ENCODE results near the gene TRPV4. TPM values are rescaled to one million over a fixed set of nuclear protein-coding genes. Genes with fewer than 3 reads are reported as not detected.
"Not testable (repeated sequence)": the region's sequence is repeated elsewhere in the genome, so short reads cannot be mapped to it uniquely, and the experiment has no call there.

The TRPV4 gene
- total RNA-seq, 3 donors from 2014 or later = 0.43 to 0.92 (median 0.48) TPM

DNA sequence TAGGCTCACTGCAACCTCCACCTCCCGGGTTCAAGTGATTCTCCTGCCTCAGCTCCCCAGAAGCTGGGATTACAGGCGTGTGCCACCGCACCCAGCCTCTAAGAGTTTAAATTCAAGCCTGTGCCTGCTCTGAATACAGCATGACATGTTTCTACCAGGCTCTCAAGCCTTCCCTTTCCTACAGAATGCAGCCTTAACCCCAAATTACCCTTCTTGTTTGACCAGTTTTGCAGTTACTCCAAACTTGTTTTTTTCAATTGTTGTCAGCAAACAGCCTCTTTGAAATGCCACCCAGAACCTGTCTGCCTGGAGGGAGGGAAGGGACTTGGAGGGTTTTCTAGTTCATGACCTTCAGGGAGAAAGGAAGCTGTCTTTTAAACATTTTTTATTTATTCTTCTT is 31.7 kb upstream of the TRPV4 start:
- no peaks in the 10 kb centered on the region for H3K9me3 ChIP-seq
- H3K4me3 ChIP-seq = no peak overlapping the region
- intact Hi-C loops (cut with DNase I, micrococcal nuclease) = no loop called here
- TF ChIP-seq, protein P1, sequence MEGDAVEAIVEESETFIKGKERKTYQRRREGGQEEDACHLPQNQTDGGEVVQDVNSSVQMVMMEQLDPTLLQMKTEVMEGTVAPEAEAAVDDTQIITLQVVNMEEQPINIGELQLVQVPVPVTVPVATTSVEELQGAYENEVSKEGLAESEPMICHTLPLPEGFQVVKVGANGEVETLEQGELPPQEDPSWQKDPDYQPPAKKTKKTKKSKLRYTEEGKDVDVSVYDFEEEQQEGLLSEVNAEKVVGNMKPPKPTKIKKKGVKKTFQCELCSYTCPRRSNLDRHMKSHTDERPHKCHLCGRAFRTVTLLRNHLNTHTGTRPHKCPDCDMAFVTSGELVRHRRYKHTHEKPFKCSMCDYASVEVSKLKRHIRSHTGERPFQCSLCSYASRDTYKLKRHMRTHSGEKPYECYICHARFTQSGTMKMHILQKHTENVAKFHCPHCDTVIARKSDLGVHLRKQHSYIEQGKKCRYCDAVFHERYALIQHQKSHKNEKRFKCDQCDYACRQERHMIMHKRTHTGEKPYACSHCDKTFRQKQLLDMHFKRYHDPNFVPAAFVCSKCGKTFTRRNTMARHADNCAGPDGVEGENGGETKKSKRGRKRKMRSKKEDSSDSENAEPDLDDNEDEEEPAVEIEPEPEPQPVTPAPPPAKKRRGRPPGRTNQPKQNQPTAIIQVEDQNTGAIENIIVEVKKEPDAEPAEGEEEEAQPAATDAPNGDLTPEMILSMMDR (IDR thresholded peaks at IDR 0.05) = no peak
- peak; percentile 13 for ATAC-seq
- peaks cover 43% of the 10 kb centered on the region for H3K4me1 ChIP-seq (ENCODE audit: low read depth)
- H3K36me3 ChIP-seq (ENCODE audit: low read depth) = no peaks in the 10 kb centered on the region
- no peak for DNase-seq

GRCh38 chr12:109863847-109864712 is 30.9 kb upstream of the TRPV4 start:
- H3K36me3 ChIP-seq (ENCODE audit: low read depth) = no peaks in the 10 kb centered on the region
- no peak overlapping the region for H3K4me3 ChIP-seq
- no peaks in the 10 kb centered on the region for H3K9me3 ChIP-seq
- intact Hi-C loops (cut with DNase I, micrococcal nuclease) = no loop called here
- ATAC-seq (peak; percentile 84), DNase-seq (peak in 1 of 3 donors; percentile 75)
- TF ChIP-seq, protein P1 (IDR thresholded peaks at IDR 0.05) = no peak
- peaks cover 43% of the 10 kb centered on the region for H3K4me1 ChIP-seq (ENCODE audit: low read depth)

DNA sequence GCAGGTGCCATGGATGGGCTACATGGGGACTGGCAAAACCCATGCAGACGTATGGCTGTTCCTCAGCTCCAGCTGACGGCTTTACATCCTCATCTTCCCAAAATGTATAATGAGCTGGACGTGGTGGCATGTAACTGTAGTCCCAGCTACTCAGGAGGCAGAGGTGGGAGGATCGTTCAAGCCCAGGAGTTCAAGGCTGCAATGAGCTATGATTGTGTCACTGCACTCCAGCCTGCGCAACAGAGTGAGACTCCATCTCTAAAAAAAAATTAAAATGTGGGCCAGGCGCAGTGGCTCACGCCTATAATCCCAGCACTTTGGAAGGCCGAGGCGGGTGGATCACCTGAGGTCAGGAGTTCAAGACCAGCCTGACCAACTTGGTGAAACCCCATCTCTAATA is 29.3 kb upstream of the TRPV4 start:
- H3K36me3 ChIP-seq (ENCODE audit: low read depth); intact Hi-C loops (cut with DNase I, micrococcal nuclease); ATAC-seq; H3K9me3 ChIP-seq; H3K4me3 ChIP-seq; DNase-seq: not testable (repeated sequence)
- peaks cover 33% of the 10 kb centered on the region for H3K4me1 ChIP-seq (ENCODE audit: low read depth)

DNA sequence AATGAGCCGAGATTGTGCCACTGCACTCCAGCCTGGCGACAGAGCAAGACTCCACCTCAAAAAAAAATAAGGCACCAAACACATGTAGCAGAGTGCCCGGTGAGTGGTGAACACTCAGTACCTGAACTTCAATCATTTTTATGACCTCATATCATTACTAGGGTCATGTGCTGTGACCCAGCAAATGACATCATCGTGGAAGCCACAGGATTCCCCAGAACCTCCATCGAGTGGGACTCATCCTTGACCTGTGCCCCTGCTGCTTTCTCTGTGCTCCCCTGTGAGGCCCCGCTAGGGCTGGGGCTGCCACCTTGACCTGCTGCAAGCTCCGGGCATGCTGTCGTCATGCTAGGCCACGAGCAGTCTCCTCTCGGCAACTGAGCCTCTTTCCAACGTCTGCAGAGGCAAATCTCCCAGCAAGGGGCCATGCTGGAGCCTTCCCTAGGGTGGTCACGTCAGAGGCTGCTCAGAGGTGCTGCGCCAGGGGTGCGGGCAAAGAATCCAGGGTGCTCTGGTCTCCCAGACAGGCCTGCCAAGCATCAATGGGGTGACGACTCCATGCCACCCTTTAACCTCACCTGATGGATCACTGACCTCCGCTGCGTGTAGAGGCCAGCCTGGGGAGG is 28.6 kb upstream of the TRPV4 start:
- ATAC-seq = peak; percentile 69
- TF ChIP-seq, protein P1 (IDR thresholded peaks at IDR 0.05) = no peak
- intact Hi-C loops (cut with DNase I, micrococcal nuclease) = no loop called here

DNA sequence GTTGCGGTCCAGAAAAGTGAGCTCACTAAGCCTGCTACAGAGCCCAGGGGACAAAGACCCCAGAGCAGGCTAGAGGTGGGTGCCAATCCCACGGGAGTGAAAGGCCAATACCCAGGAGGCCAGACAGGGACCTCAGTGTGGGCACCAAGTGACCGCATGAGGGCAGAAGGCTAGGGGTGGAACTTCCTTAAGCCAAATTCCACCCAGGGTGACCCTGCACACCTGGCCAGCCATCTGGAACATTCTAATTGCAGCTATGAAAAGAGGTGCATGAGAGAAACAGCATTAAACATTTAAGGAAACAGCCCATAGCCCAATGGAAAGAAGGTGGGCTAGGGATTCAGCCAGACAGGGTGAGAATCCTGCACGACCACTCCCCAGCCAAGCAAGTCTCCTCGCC is 27.8 kb upstream of the TRPV4 start:
- Histone ChIP-seq H3K4me3 (no peak overlapping the region), H3K36me3 (ENCODE audit: low read depth) (no peaks in the 10 kb centered on the region), H3K4me1 (ENCODE audit: low read depth) (peaks cover 30% of the 10 kb centered on the region), H3K9me3 (no peaks in the 10 kb centered on the region)
- ATAC-seq (no peak), DNase-seq (no peak)
- TF ChIP-seq, protein P1 (IDR thresholded peaks at IDR 0.05) = no peak
- intact Hi-C loops (cut with DNase I, micrococcal nuclease) = no loop called here

More for the DNA sequence above, 28.6 kb upstream of the TRPV4 start:
- Histone ChIP-seq H3K4me1 (ENCODE audit: low read depth) (peaks cover 31% of the 10 kb centered on the region), H3K4me3 (no peak overlapping the region), H3K36me3 (ENCODE audit: low read depth) (no peaks in the 10 kb centered on the region), H3K9me3 (no peaks in the 10 kb centered on the region)
- DNase-seq = no peak

DNA sequence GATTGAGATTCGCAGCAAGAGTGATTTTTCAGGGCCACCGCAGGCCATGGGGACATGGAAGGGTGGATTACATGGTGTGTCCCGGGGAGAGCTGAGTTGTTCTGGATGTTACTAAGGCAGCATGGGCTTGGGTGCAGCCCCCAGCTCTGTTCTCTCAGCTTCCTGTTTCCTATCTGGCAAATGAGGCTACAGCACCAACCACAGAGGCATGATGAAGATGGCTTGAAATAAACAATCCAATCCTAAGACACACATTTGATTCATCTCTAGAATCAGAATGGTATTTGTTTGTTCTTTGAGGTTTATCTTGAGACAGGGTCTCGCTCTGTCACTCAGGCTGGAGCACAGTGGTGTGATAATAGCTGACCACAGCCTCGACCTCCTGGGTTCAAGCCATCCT is 25.6 kb upstream of the TRPV4 start:
- TF ChIP-seq, protein P1 (IDR thresholded peaks at IDR 0.05) = no peak
- ATAC-seq (no peak), DNase-seq (no peak)
- H3K4me3 ChIP-seq = no peak overlapping the region
- intact Hi-C loops (cut with DNase I, micrococcal nuclease) = no loop called here
- peaks cover 11% of the 10 kb centered on the region for H3K4me1 ChIP-seq (ENCODE audit: low read depth)
- H3K36me3 ChIP-seq (ENCODE audit: low read depth) = no peaks in the 10 kb centered on the region
- no peaks in the 10 kb centered on the region for H3K9me3 ChIP-seq

Measured in mucosa of descending colon (tissue), 3 donors.